ENCODE results near the gene UBL3.

UBL3 gene

GRCh38 chr13:29856426-29856825 lies 6.0 kb upstream of the UBL3 start:
- no peak for DNase-seq

DNA sequence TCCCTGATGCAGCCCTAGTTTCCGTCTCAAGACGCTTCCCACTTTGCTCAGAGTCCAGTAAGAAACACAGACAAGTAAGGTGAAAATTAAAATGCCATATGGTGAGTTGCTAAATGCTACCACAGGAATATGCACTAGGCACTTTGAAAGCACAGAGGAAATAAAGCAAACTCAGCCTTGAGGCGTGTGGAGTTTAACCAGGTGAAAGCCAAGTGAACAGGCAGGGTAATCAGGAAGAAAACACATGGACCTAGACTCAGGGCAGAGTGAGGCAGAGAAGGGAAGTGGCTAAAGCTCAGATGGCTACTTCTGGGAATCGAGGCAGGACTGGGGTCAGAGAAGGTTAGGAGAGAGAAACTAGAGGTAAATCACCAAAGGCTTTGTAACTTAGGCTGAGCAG lies 5.4 kb upstream of the UBL3 start:
- DNase-seq: no peak

DNA sequence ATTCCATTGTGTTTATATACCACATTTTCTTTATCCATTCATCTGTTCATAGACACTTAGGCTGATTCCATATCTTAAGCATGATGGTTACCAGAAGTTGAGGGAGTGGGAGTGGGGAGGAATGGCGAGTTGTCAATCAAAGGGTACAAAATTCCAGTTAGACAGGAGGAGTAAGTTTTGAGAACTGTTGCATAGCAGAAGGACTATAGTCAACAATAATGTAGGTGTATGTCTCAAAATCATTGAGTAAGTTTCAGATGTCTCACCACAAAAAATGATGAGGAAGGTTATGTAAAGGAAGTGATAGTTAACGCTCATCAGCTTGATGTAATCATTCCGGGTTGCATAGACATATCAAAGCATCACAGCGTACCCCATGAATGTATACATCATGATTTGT lies 4.6 kb upstream of the UBL3 start:
- DNase-seq: no peak

GRCh38 chr13:29853131-29853530 lies 2.7 kb upstream of the UBL3 start:
- no peak for DNase-seq

GRCh38 chr13:29852472-29853054 lies 2.1 kb upstream of the UBL3 start:
- DNase-seq: no peak

DNA sequence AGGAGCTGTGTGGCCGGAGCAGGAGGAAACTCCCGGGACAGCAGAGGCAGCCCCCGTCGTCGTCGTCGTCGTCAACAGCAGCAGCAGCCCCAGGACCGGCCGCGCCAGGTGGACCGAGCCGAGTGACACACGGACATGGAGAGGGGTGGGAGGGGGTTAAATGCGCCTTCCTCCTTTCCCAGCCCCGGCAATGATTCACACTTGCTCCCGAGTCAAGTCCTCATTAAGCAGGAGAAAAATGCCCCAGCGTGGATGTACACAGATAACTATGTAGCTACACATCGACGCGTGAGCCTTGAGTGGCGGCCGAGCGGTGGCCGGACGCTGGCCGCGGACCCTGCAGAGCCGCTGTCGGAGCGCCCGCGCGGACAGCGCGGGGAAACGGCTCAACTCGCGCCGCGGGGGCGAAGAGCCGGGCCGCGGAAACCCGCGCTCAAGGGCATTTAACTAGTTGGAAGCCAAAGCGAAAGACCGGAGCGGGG lies 645 bp downstream of the UBL3 start:
- DNase-seq: peak; percentile 3

GRCh38 chr13:29849071-29849631 lies 1.3 kb downstream of the UBL3 start:
- DNase-seq: no peak

GRCh38 chr13:29847501-29847983 lies 2.9 kb downstream of the UBL3 start:
- no peak for DNase-seq

GRCh38 chr13:29846475-29847256 lies 3.8 kb downstream of the UBL3 start:
- DNase-seq: no peak

GRCh38 chr13:29845440-29846056 lies 4.9 kb downstream of the UBL3 start:
- DNase-seq: no peak

DNA sequence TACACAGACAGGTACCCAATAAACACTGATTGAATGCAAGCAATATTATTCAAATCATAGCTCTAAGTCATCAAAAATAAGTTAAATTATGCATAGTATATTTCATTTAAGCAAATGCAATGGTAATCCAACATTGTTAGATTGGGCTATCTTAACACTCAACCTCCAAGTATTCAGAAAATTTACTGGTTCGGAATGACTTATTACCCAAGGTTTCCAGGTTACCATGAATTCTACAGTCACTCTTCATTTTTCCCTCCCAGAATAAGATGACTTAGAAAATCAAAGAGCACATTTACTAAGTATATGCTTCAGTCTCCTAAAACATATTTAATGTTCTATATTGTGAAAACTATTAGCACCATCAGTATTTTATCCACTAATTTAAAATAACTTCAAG lies 6.0 kb downstream of the UBL3 start:
- no peak for DNase-seq

DNA sequence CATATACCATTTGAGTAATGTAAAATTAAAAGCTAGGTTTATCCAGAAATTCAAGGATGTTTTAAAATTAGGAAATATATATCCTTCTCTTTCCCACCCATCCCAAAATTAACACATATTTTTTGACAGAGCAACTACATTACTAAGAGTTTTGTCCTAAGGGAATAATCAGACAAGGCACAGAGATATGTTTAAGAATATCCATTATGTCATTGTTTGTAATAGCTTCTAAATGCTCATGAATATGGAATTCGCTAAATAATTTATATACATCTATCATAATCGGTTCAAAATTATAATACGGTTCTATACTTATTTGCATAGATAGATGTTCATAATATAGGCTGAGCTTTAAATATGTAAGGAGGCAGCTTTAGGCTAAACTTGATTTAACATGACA lies 9.8 kb downstream of the UBL3 start:
- no peak for DNase-seq

- no peak for DNase-seq
Measured at GRCh38 chr13:29835280-29836061, 14.9 kb downstream of the UBL3 start.

DNA sequence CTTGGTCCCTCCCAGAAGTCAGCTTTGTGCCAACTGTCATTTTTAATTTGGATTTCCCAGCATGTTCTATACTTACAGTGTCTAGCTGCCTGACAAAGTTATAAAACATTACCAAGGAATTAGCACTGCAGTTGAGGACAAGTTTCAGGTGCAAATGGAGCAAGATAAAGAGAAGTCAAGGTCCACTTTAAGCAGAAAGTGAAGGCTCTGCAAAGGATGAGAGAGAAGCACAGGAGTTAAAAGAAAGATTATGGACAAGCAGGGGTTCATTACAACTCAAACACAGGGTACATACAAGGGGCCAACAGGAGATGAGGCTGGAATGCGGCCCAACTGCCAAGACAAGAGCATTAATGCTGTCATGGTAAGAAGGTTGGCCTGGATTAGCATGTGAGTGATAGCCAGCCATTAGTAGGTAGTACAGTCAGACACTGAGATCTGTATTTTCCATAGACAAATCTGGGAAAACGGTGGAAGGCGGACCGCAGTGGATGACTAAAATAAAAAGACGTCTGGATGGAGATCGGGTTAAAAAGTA lies 17.6 kb downstream of the UBL3 start:
- no peak for DNase-seq

DNA sequence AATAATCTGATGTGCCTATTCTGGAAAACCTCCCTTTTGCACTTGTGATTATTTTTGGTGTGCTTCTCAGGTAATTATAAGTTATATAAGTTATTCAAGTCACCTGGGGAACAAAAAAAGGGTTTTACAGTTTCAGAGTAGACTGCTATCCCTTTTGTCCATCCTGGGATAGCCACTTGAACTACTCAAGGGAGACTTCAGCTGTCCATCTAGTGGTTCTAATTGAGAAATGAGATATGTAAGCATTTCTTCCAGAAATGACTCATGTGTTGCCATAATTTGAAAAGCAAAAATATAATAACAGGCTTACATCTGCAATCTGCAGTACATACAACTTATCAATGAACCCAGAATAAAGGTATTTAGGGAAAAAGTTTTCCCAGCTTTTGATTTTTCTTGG lies 20.4 kb downstream of the UBL3 start:
- DNase-seq: no peak

GRCh38 chr13:29819143-29819542 lies 31.3 kb downstream of the UBL3 start:
- no peak for DNase-seq

- no peak for DNase-seq
Measured at GRCh38 chr13:29817604-29818378, 32.6 kb downstream of the UBL3 start.

DNA sequence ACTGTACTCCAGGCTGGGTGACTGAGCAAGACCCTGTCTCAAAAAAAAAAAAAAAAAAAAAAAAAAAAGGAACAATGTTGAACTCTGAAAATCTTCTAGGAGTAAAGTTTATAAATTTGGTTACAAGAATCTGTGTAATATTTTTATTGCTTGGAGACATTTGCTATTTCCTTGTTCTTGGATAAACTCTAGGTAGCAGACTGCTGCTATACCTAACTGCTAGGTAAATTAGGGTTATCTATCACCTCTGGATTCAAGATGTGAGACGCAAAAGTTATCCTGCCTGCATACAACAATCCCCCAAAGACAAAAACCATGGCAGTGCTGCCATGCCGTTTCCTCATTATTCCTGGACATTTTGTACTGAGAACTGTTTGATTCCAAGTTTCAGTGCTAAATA lies 33.7 kb downstream of the UBL3 start:
- no peak for DNase-seq

GRCh38 chr13:29815336-29815735 lies 35.1 kb downstream of the UBL3 start:
- no peak for DNase-seq

DNA sequence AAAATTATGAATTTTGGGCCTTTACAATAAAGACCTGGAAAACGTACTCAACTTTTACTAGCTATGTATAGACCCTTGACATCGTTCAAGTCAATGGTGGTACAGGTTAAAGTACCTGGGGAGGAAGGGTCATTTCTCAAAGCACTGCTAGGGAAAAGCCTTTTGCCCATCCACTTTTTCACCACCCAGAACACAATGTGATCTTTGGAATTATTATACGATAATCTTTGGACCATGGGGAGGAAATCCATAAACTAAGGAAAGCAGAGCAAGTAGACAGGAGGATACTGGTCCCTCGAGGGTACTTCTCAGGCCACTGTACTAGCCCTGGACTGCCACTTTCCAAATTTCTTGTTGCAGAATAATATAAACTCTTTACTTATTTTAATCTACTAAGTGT lies 39.5 kb downstream of the UBL3 start:
- DNase-seq: no peak

GRCh38 chr13:29810145-29810742 lies 40.2 kb downstream of the UBL3 start:
- DNase-seq: no peak

Measured in activated T-cell treated with anti-CD3 and anti-CD28 coated beads for 4 hours (primary cell).